GM18909 (cell line): ENCODE results near the gene BBLN.
"Not testable (repeated sequence)": the region's sequence is repeated elsewhere in the genome, so short reads cannot be mapped to it uniquely, and the experiment has no call there.

Experiments used
- ATAC-seq: cut with Tn5 transposase; IDR thresholded peaks from one replicate; pipeline ENCODE4 v1.9.1; 2021; ENCODE audit warnings: mild to moderate bottlenecking; ENCODE audit not compliant: unreplicated experiment, poor library complexity

Gene BBLN

GRCh38 chr9:128123451-128124080 is 36.5 kb upstream of the BBLN start:
- ATAC-seq, result no peak

GRCh38 chr9:128124451-128124850 is 35.6 kb upstream of the BBLN start:
- ATAC-seq, result no peak

GRCh38 chr9:128124873-128125579 is 35.0 kb upstream of the BBLN start:
- no peak for ATAC-seq

- no peak for ATAC-seq
Observed at GRCh38 chr9:128125580-128126354, 34.3 kb upstream of the BBLN start.

GRCh38 chr9:128127568-128127989 is 32.5 kb upstream of the BBLN start, which contains the start of gene PTGES2:
Gene PTGES2, minus strand, starts transcription at chr9:128127729. Its CDS starts 12 bp downstream, at chr9:128127717.
- ATAC-seq, result peak; percentile 67

- ATAC-seq, result peak; percentile 65
Observed at GRCh38 chr9:128127990-128128835, 31.9 kb upstream of the BBLN start.

GRCh38 chr9:128128836-128129590 is 31.1 kb upstream of the BBLN start:
- no peak for ATAC-seq

- not testable (repeated sequence) for ATAC-seq
Observed at GRCh38 chr9:128129976-128130590, 30.0 kb upstream of the BBLN start.

GRCh38 chr9:128130651-128131050 is 29.4 kb upstream of the BBLN start:
- ATAC-seq, result not testable (repeated sequence)

- ATAC-seq, result not testable (repeated sequence)
Observed at GRCh38 chr9:128131346-128131745, 28.7 kb upstream of the BBLN start.

GRCh38 chr9:128132139-128132538 is 27.9 kb upstream of the BBLN start:
- not testable (repeated sequence) for ATAC-seq

- ATAC-seq, result not testable (repeated sequence)
Observed at GRCh38 chr9:128135561-128135960, 24.5 kb upstream of the BBLN start.

GRCh38 chr9:128136816-128137793 is 23.0 kb upstream of the BBLN start:
- ATAC-seq, result no peak

GRCh38 chr9:128138001-128138400 is 22.1 kb upstream of the BBLN start:
- no peak for ATAC-seq

- ATAC-seq, result no peak
Observed at GRCh38 chr9:128139621-128140020, 20.4 kb upstream of the BBLN start.

GRCh38 chr9:128141604-128142003 is 18.5 kb upstream of the BBLN start:
- no peak for ATAC-seq

GRCh38 chr9:128142061-128142460 is 18.0 kb upstream of the BBLN start:
- no peak for ATAC-seq

GRCh38 chr9:128142596-128142995 is 17.5 kb upstream of the BBLN start:
- no peak for ATAC-seq
